SK-N-MC (cell line): ENCODE data around the gene CD200.

Experiments used
- DNase-seq: peaks from one replicate; pipeline ENCODE4 v3.0.0-alpha.2; 2011; ENCODE audit warnings: low read depth, low spot score
- H3K27ac ChIP-seq: fragments of 200-600 bp; sonication (generic); 2 replicates; pipeline ENCODE4 v1.5.1; 2016; ENCODE audit warnings: mixed run types
- H3K36me3 ChIP-seq: fragments of 200-600 bp; sonication (generic); 2 replicates; pipeline ENCODE4 v1.6.1; 2017; ENCODE audit warnings: antibody characterized with exemption, low read length, mixed read lengths; ENCODE audit not compliant: insufficient read depth
- H3K4me3 ChIP-seq: fragments of 200-600 bp; sonication (generic); 2 replicates; pipeline ENCODE4 v1.5.1; 2016
- H3K9ac ChIP-seq: fragments of 200-600 bp; sonication (generic); 2 replicates; pipeline ENCODE4 v1.8.0; 2017; ENCODE audit warnings: mixed run types, mixed read lengths; ENCODE audit not compliant: insufficient read length
- H3K9me3 ChIP-seq: fragments of 200-600 bp; sonication (generic); 2 replicates; pipeline ENCODE4 v1.6.1; 2017; ENCODE audit warnings: low read depth, mild to moderate bottlenecking, antibody characterized with exemption, low read length, moderate library complexity, mixed read lengths
- EZH2 ChIP-seq: fragments of 200-600 bp; sonication (generic); IDR thresholded peaks from one replicate; pipeline ENCODE4 v1.6.1; 2017; ENCODE audit warnings: antibody characterized with exemption
- FOXP2 ChIP-seq: optimal IDR thresholded peaks from 2 replicates; pipeline ENCODE3; 2011; ENCODE audit warnings: mild to moderate bottlenecking, moderate library complexity; ENCODE audit not compliant: insufficient read depth; ENCODE audit errors: extremely low read length, control extremely low read depth
- POLR2AphosphoS5 ChIP-seq: IDR thresholded peaks from 2 replicates; pipeline ENCODE4 v1.6.1; 2012; ENCODE audit warnings: mild to moderate bottlenecking, low read depth, low read length, borderline replicate concordance

CD200 gene

GRCh38 chr3:112338021-112338726, 5.2 kb downstream of the CD200 start:
- no peak overlapping the region for H3K27ac ChIP-seq
- no peak for DNase-seq
- no peak overlapping the region for H3K9ac ChIP-seq
- H3K4me3 ChIP-seq = no peak overlapping the region
- no peaks in the 10 kb centered on the region for H3K36me3 ChIP-seq
- H3K9me3 ChIP-seq = no peaks in the 10 kb centered on the region
- TF ChIP-seq POLR2AphosphoS5 (no peak), FOXP2 (no peak), EZH2 (no peak)

- TF ChIP-seq FOXP2 (no peak), POLR2AphosphoS5 (no peak), EZH2 (no peak)
- H3K36me3 ChIP-seq = no peaks in the 10 kb centered on the region
- DNase-seq = no peak
These were observed 5.7 kb downstream of the CD200 start for GRCh38 chr3:112338727-112339056.

GRCh38 chr3:112339134-112339533, 6.2 kb downstream of the CD200 start:
- DNase-seq = no peak
- H3K4me3 ChIP-seq = no peak overlapping the region
- H3K27ac ChIP-seq = no peak overlapping the region
- H3K9me3 ChIP-seq = no peaks in the 10 kb centered on the region
- H3K36me3 ChIP-seq = no peaks in the 10 kb centered on the region
- TF ChIP-seq POLR2AphosphoS5 (no peak), FOXP2 (no peak), EZH2 (no peak)
- no peak overlapping the region for H3K9ac ChIP-seq

More at GRCh38 chr3:112338727-112339056, 5.7 kb downstream of the CD200 start:
- no peaks in the 10 kb centered on the region for H3K9me3 ChIP-seq
- no peak overlapping the region for H3K4me3 ChIP-seq
- H3K27ac ChIP-seq = no peak overlapping the region
- no peak overlapping the region for H3K9ac ChIP-seq

- no peaks in the 10 kb centered on the region for H3K36me3 ChIP-seq
- H3K9ac ChIP-seq = no peak overlapping the region
- TF ChIP-seq POLR2AphosphoS5 (no peak), FOXP2 (no peak)
- DNase-seq = no peak
- no peak overlapping the region for H3K27ac ChIP-seq
- no peak overlapping the region for H3K4me3 ChIP-seq
- H3K9me3 ChIP-seq = no peaks in the 10 kb centered on the region
These were observed 6.7 kb downstream of the CD200 start for GRCh38 chr3:112339609-112340008.

GRCh38 chr3:112341386-112341785, 8.4 kb downstream of the CD200 start:
- no peaks in the 10 kb centered on the region for H3K9me3 ChIP-seq
- no peak overlapping the region for H3K4me3 ChIP-seq
- H3K36me3 ChIP-seq = no peaks in the 10 kb centered on the region
- H3K27ac ChIP-seq = no peak overlapping the region
- TF ChIP-seq FOXP2 (no peak), EZH2 (no peak), POLR2AphosphoS5 (no peak)
- no peak overlapping the region for H3K9ac ChIP-seq
- DNase-seq = no peak

- H3K36me3 ChIP-seq = no peaks in the 10 kb centered on the region
These were observed 12.7 kb downstream of the CD200 start for GRCh38 chr3:112345681-112346080.

GRCh38 chr3:112346491-112347122, 13.7 kb downstream of the CD200 start:
- no peak for DNase-seq
- Histone ChIP-seq H3K4me3 (no peak overlapping the region), H3K9ac (no peak overlapping the region), H3K9me3 (no peaks in the 10 kb centered on the region), H3K27ac (no peak overlapping the region), H3K36me3 (no peaks in the 10 kb centered on the region)
- TF ChIP-seq POLR2AphosphoS5 (no peak), EZH2 (no peak), FOXP2 (no peak)

More at GRCh38 chr3:112345681-112346080, 12.7 kb downstream of the CD200 start:
- Histone ChIP-seq H3K9ac (no peak overlapping the region), H3K27ac (no peak overlapping the region), H3K9me3 (no peaks in the 10 kb centered on the region), H3K4me3 (no peak overlapping the region)
- TF ChIP-seq FOXP2 (no peak), EZH2 (no peak), POLR2AphosphoS5 (no peak)
- no peak for DNase-seq

GRCh38 chr3:112348943-112349342, 16.0 kb downstream of the CD200 start:
- no peaks in the 10 kb centered on the region for H3K36me3 ChIP-seq
- H3K27ac ChIP-seq = no peak overlapping the region
- no peak overlapping the region for H3K4me3 ChIP-seq
- TF ChIP-seq POLR2AphosphoS5 = no peak
- TF ChIP-seq EZH2 = no peak
- no peak for TF ChIP-seq FOXP2
- no peak for DNase-seq
- H3K9ac ChIP-seq = no peak overlapping the region
- H3K9me3 ChIP-seq = no peaks in the 10 kb centered on the region

GRCh38 chr3:112349557-112349956, 16.6 kb downstream of the CD200 start:
- no peak overlapping the region for H3K9ac ChIP-seq
- H3K4me3 ChIP-seq = no peak overlapping the region
- H3K9me3 ChIP-seq = no peaks in the 10 kb centered on the region
- no peaks in the 10 kb centered on the region for H3K36me3 ChIP-seq
- TF ChIP-seq POLR2AphosphoS5 (no peak), EZH2 (no peak), FOXP2 (no peak)
- no peak for DNase-seq
- H3K27ac ChIP-seq = no peak overlapping the region
